BE2C (cell line): Measurements from ENCODE around the gene ARHGAP6.

Experiments
- DNase-seq: peaks from one replicate; pipeline ENCODE4 v3.0.0-alpha.2; 2020
- H3K27me3 ChIP-seq: fragments of 250-450 bp; sonication (Bioruptor Pico); 2 replicates; pipeline ENCODE4 v1.5.1; 2020; ENCODE audit warnings: mild to moderate bottlenecking
- H3K36me3 ChIP-seq: fragments of 250-450 bp; sonication (Bioruptor Pico); 2 replicates; pipeline ENCODE4 v1.5.1; 2020; ENCODE audit warnings: mild to moderate bottlenecking
- H3K4me1 ChIP-seq: fragments of 250-450 bp; sonication (Bioruptor Pico); 2 replicates; pipeline ENCODE4 v1.5.1; 2020
- H3K4me3 ChIP-seq: 2 replicates; pipeline ENCODE4 v1.5.1; 2011; ENCODE audit warnings: low read depth, low read length
- H3K9me3 ChIP-seq: fragments of 250-450 bp; sonication (Bioruptor Pico); 2 replicates; pipeline ENCODE4 v1.5.1; 2020
- CTCF ChIP-seq: IDR thresholded peaks from 2 replicates; pipeline ENCODE4 v1.5.1; 2012; ENCODE audit warnings: mild to moderate bottlenecking, low read depth, low read length

The ARHGAP6 gene

GRCh38 chrX:11119313-11119943 is 546.3 kb downstream of the ARHGAP6 start:
- H3K4me1 ChIP-seq: no peaks in the 10 kb centered on the region
- TF ChIP-seq CTCF: no peak
- H3K27me3 ChIP-seq: no peaks in the 10 kb centered on the region
- H3K36me3 ChIP-seq: peaks cover 15% of the 10 kb centered on the region
- DNase-seq: no peak
- H3K9me3 ChIP-seq: no peaks in the 10 kb centered on the region
- no peak overlapping the region for H3K4me3 ChIP-seq

DNA sequence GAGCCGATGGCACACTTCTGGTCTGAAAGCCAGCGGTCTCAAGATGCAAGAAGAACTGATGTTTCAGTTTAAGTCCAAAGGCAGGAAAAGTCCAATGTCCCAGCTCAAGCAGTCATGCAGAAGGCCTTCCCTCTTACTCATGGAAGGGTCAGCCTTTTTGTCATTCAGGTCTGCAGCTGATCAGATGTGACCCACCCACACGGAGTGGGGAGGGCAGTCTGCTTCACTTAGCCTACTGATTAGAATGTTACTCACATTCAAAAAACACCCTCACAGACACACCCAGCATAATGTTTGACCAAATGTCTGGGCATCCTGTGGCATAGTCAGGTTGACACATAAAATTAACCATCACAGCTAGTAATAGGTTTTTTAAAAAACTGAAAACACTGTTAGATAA is 548.0 kb downstream of the ARHGAP6 start:
- Histone ChIP-seq H3K36me3 (peaks cover 14% of the 10 kb centered on the region), H3K27me3 (no peaks in the 10 kb centered on the region), H3K4me3 (no peak overlapping the region), H3K4me1 (no peaks in the 10 kb centered on the region), H3K9me3 (no peaks in the 10 kb centered on the region)
- TF ChIP-seq CTCF: no peak
- no peak for DNase-seq

DNA sequence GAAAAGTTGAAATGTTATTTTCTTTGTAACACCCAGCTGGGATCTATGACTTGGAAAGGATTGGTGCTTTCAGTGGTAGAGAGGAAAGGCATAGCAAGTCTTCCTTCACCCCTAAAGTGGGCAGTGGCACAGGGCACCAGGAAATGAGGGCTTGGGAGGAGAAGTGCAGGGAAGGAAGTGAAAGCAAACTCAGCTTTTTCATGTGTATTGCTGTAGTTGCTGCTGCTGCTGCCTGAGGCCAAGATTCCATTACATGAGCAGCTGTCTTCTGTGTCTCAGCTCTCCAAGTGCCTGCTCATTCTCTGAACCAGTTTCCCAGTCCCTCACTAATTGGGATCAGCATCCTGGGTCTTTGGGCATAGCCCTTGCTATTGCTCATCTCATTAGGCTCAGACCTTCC is 552.0 kb downstream of the ARHGAP6 start:
- no peak for DNase-seq
- H3K36me3 ChIP-seq: peaks cover 10% of the 10 kb centered on the region
- no peaks in the 10 kb centered on the region for H3K27me3 ChIP-seq
- no peak overlapping the region for H3K4me3 ChIP-seq
- H3K4me1 ChIP-seq: no peaks in the 10 kb centered on the region
- TF ChIP-seq CTCF: no peak
- H3K9me3 ChIP-seq: no peaks in the 10 kb centered on the region

GRCh38 chrX:11111947-11112346 is 553.8 kb downstream of the ARHGAP6 start:
- peak overlapping the region; percentile 84 for H3K4me3 ChIP-seq
- no peaks in the 10 kb centered on the region for H3K9me3 ChIP-seq
- H3K36me3 ChIP-seq: peaks cover 5% of the 10 kb centered on the region
- H3K4me1 ChIP-seq: no peaks in the 10 kb centered on the region
- DNase-seq: no peak
- TF ChIP-seq CTCF: no peak
- H3K27me3 ChIP-seq: no peaks in the 10 kb centered on the region

DNA sequence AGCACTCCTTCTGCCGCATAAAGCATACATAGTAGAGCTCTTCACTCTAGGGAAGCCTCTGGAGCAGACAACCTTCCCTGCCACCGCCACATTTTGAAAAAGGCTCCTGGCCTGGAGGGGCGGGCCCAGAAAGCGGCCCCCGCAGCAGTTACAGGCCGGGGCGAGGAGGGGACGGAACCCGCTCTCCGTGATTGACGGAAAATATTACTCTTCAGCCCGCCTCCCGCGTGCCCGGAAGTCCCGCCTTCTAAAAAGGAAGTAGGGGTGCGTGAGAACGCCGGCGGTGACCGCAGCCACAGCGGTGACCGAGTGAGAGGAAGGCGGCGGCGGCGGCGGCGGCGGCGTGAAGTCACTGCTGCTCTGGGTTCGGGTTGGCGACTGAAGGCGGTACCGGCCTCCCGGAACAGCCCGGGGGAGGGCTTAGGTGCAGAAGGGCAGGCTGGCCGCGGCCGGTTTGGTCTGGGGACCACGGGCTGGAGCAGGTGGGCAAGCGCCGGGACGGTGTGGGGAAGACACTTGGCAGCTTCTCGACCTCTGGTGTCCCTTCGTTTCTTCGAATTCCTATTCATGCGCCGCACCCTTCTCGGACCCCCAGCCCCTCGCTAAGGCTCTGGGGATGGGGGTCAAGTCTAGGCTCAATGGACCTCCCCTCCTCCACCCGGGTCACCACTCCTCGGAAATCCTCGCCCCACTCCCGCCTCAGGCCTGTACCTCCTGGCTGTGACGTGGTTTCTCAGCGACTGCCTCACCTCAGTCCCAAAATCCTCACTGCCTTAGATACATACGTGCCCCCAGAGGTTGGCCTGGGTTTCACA is 554.5 kb downstream of the ARHGAP6 start, which contains the start of gene HCCS:
Gene HCCS (plus strand): TSS at position 296 of the 815 bp plus-strand sequence. CDS start 729 bp downstream, outside the sequence.
- DNase-seq: peak; percentile 81
- no peak for TF ChIP-seq CTCF
- Histone ChIP-seq H3K4me1 (no peaks in the 10 kb centered on the region), H3K27me3 (no peaks in the 10 kb centered on the region), H3K36me3 (peaks cover 5% of the 10 kb centered on the region), H3K9me3 (no peaks in the 10 kb centered on the region), H3K4me3 (peak within 1 kb of the TSS; percentile 84)

- H3K4me1 ChIP-seq: no peaks in the 10 kb centered on the region
- no peak overlapping the region for H3K4me3 ChIP-seq
- no peaks in the 10 kb centered on the region for H3K27me3 ChIP-seq
- H3K9me3 ChIP-seq: no peaks in the 10 kb centered on the region
- no peak for DNase-seq
- no peaks in the 10 kb centered on the region; the same call in 1 of the 2 replicates for H3K36me3 ChIP-seq
- no peak for TF ChIP-seq CTCF
Measured at GRCh38 chrX:11109968-11110367, 555.8 kb downstream of the ARHGAP6 start.
